Non-pigmented ciliary epithelial cell (primary cell): ENCODE measurements around the gene KCNJ12.
"Not testable (repeated sequence)": the region's sequence is repeated elsewhere in the genome, so short reads cannot be mapped to it uniquely, and the experiment has no call there.

Experiments used
- DNase-seq: peaks from one replicate; pipeline ENCODE4 v3.0.0-alpha.2; 2010; ENCODE audit warnings: low read depth

Gene KCNJ12

GRCh38 chr17:21408224-21408623 is 32.1 kb downstream of the KCNJ12 start:
- DNase-seq, result not testable (repeated sequence)

DNA sequence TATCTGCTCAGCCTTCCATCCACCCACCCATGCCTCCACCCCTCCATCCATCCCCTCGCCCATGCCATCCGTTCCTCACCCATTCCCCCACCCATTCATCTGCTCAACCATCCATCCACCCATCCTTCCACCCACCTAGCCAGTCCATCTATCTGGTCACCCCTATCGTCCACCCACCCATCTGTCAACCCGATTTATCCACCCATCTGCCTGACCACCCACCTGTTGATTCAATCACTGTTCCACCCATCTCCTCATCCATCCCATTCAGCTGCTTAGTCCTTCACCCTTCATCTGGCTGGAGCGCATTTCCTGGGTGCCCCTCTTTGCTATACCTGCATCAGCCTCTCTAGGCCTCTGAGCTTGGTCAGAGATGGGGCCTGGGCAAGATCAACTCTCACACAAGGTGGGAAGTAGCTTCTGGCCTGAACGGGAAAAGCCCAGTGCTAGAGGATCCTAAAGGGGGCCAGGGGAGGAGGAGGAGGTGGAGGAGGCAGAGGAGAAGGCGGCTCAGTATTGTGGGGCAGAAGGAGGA is 32.7 kb downstream of the KCNJ12 start:
- not testable (repeated sequence) for DNase-seq

GRCh38 chr17:21409388-21409787 is 33.2 kb downstream of the KCNJ12 start:
- DNase-seq, result not testable (repeated sequence)

DNA sequence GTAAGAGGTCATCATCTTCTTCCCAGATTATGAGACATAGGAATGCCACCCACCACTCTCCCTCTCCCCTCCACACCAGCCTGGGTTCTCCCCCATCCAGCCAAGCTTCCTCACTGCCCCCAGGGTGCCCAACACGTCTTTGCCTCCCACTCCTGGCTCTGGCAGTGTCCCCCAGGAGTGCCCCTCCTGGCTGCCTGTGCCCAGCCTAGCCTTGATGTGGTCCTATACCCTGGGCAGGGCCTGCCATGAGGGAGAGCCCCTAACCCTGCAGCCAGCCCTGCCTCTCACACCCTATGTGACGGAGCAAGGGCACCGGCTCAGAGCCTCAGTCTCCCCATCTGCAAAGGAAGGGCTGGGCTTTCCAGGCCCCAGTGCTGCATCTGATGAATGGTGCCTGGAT is 33.8 kb downstream of the KCNJ12 start:
- DNase-seq, result not testable (repeated sequence)

DNA sequence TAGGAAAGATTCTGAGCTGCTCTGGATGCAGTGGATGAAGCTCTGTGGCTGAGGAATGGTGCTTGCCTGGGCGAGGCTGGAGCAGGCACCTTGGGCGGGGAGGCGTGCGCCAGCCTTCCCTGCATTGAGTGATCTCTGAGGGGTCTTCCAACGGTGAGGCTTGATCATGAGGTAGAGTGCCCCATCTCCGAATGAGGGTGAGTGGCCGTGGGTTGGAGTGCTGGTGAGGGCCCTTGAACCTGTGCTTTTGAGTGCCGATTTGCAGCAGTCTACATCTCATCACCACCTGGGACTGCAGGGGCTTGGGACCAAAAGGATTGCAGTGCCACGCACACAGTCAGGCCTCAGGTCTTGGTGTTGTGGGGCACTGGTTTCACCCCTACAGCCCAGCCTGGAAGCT is 34.2 kb downstream of the KCNJ12 start:
- not testable (repeated sequence) for DNase-seq

DNA sequence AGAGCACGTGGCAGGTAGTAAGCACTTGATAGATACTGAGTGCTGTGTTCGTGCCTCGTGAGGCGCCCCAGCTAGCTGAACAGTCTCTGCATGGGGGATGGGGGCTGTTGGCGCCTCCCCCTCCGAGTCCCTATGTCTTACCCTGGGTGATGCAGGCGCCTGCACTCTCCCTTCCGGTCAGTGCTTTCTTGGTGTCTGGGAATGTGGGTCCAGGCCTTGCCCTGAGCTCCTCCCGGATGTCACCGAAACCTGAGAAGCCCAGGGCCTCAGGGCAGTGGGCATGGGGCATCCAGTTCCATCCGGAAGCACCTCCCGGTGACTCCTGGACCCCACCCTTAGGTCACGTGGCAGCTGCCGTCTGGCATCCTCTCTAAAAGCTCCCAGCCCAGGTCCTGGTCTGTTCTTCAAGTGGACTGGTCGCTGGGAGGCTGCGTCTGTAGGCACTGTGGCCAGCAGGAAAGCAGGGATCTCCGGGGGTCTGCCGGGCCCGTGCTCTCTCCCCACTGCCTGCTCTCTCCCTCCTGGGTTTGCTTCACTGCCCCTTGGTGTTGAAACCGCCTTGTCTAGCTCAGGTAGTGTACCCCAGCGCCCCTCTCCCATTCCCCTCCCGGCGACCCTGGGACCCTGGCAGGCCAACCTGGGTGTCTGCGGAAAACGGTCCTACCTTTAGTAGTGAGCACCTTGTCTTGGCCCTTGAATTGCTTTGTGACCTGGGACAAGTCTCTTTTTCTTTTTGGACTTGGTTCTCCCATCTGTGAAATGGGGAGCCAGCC is 34.9 kb downstream of the KCNJ12 start:
- not testable (repeated sequence) for DNase-seq

- not testable (repeated sequence) for DNase-seq
These were observed 35.6 kb downstream of the KCNJ12 start for GRCh38 chr17:21411679-21412205.

DNA sequence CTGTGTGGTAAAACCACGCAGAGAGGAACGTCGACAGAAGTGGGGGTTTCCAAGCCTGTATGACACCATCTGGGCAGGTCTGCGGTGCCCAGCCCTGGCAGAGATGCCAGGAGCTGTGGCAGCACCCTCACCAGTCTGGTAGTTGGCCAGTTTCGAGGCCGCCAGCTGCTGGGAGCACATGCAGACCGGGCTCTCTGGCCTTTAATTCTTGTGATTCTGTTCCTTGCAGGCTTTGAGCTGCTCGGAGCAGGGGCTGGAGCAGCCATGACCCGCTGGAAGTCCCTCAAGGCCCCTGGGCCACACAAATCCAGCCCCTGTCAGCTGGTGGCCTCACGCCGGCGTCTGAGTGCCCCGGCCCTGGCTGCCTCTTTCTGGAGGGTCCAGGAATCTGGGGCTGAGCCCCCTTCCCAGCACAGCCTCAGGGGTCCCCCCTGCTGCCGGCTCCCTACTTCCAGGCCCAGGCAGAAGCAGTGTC is 36.1 kb downstream of the KCNJ12 start:
- DNase-seq, result not testable (repeated sequence)

GRCh38 chr17:21413570-21414279 is 37.6 kb downstream of the KCNJ12 start:
- not testable (repeated sequence) for DNase-seq

GRCh38 chr17:21414616-21415015 is 38.5 kb downstream of the KCNJ12 start:
- DNase-seq, result not testable (repeated sequence)

DNA sequence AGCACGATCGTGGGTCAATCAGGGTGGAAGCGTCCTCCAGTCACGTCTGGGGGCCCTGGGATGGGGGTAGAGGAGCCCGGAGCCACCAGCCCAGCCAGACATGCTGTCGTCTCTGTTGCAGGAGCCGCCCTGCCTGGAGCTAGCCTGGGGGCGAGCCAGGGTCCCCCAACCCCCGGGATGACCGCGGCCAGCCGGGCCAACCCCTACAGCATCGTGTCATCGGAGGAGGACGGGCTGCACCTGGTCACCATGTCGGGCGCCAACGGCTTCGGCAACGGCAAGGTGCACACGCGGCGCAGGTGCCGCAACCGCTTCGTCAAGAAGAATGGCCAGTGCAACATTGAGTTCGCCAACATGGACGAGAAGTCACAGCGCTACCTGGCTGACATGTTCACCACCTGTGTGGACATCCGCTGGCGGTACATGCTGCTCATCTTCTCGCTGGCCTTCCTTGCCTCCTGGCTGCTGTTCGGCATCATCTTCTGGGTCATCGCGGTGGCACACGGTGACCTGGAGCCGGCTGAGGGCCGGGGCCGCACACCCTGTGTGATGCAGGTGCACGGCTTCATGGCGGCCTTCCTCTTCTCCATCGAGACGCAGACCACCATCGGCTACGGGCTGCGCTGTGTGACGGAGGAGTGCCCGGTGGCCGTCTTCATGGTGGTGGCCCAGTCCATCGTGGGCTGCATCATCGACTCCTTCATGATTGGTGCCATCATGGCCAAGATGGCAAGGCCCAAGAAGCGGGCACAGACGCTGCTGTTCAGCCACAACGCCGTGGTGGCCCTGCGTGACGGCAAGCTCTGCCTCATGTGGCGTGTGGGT is 39.2 kb downstream of the KCNJ12 start:
- not testable (repeated sequence) for DNase-seq

- not testable (repeated sequence) for DNase-seq
These were observed 40.4 kb downstream of the KCNJ12 start for GRCh38 chr17:21416471-21416981.

DNA sequence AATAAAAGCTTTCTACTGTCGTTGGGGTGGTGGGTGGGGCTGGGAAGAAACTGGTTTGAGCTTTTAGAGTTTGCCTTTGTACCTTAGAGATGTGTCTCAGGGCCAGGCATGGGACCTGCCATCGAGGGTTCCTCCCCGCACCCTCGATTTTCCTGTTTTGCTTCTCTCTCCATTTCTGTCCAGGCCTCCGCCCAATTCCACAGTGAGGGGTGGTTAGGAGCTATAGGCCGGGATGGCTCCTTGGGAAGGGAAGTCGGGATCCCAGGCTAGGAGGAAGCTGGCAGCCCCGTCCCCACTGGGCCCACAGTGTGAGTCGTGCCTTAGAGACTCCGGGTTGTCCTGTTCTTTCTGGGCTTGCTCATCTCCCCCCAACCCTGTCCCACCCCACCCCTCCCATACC is 41.2 kb downstream of the KCNJ12 start:
- not testable (repeated sequence) for DNase-seq

- no peak for DNase-seq
These were observed 41.8 kb downstream of the KCNJ12 start for GRCh38 chr17:21417921-21418320.

DNA sequence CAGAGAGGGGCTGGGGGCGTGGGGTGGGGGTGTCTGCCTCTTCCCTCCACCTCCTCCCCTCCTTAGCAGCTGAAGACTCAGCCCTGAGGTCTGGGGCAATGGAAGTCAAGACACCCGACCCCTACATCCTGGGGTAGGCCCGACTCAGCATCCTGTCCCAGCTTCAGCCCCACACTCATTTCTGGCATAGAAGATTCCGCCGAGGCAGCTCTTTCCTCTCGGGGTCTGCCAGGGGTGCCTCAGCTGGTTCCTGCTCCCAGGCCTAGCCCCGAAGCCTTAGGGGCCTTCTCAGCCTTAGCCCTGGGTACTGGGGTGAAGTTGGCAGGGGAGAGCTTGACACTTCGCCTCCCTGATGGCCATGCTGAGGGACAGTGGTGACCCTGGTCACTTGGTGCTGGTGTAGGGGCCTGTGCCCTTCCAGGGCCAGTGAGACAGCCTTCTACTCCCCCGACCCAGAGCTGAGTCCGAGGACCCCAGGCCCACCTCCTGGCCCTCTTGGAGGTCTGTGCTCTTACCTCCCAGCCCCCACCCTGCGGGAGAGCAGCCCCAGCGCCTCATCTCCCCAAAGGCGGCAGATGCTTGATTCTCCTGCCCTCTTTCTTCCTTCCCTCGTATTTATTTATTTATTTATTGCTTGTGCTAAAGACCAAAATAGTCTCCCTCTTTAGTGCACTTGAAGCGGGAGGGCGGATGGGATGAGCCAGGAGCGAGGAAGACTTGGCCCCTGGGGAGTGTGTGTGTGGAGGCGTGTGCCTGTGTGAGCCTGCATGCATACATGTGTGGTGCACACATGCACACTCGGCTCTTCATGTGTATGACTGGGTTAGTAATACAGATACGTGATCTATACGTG is 42.5 kb downstream of the KCNJ12 start:
- DNase-seq, result no peak

DNA sequence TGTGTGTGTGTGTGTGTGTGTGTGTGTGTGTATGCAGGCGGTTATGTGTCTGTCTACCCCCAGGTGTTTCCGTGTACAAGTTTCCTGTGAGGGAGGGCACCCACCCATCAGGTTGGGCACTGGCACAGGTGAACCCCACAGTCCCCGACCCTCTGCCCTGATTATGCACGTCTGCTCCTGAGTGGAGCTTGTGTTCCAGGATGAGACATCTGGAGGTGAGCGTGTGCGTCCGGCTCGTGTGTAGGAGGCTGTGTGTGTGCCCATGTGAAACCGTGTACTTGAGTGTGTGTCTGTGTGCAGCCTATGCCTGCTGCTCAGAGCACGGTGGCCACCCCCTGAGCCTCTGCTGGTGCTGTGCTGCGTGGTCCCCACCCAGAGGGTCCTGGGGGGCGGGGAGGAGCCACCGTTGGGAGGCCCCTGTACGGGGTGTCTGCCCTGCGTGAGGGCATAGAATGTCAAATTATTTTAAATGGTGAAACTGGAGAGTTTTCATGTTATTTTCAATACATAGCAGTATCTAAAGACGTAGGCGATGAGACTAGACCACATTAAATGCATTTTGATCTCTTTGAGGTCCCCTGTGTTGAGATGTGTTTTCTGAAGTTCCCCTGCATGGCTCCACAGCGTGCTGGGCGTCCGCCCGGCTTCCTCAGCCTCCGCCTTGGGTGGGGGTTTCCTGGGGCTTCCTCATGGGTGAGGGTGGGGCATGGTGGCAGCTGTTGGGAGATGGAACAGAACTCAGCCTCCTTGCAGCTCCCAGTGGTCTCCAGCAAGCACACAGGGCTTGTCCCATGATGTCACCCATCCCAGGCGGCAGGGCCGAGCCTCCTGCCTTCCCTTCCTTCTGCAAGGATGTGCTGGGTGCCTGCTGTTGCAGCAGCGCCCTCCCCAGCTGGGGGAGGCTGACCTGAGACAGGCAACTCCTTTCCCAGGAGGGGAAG is 43.4 kb downstream of the KCNJ12 start:
- no peak for DNase-seq

DNA sequence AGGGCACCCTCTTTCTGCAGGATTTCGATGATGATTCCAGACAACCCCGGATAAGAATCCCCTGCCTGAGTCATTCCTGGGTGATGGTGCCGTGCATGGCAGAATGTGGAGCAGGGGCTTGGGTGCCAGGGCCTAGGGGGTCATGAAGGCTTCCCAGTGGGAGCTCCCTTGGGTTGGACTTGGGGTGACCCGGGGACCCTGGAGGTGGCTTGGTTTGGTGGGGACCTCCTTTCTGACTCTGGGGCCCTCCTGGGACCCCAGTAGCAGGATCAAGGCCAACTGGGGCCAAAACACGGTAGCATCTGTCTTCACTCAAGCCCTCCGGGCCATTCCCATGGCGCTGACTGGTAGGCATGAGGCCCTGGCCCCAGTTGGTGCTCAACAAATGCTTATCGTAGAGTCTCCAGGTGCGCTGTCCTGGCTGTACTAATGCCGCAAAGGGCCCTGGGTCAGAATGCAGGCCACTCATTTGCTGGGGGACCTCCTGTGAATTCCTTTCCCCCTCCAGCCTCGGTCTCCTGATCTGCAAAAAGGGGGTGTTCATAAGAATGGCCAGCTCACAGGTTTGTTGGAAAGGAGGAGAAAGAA is 44.4 kb downstream of the KCNJ12 start:
- DNase-seq, result not testable (repeated sequence)

GRCh38 chr17:21421421-21422310 is 45.5 kb downstream of the KCNJ12 start:
- not testable (repeated sequence) for DNase-seq
